Stimulated activated CD4-positive, alpha-beta T cell treated with anti-CD3 and anti-CD28 coated beads, Interleukin-1b, Interleukin-23, amount 100 ng/mL, for 48 hours (primary cell): ENCODE measurements around the gene RAMAC.
"Not testable (repeated sequence)": the region's sequence is repeated elsewhere in the genome, so short reads cannot be mapped to it uniquely, and the experiment has no call there.

Experiments
- DNase-seq: peaks from one replicate; pipeline ENCODE4 v3.0.0-alpha.2; 2020

The RAMAC gene

DNA sequence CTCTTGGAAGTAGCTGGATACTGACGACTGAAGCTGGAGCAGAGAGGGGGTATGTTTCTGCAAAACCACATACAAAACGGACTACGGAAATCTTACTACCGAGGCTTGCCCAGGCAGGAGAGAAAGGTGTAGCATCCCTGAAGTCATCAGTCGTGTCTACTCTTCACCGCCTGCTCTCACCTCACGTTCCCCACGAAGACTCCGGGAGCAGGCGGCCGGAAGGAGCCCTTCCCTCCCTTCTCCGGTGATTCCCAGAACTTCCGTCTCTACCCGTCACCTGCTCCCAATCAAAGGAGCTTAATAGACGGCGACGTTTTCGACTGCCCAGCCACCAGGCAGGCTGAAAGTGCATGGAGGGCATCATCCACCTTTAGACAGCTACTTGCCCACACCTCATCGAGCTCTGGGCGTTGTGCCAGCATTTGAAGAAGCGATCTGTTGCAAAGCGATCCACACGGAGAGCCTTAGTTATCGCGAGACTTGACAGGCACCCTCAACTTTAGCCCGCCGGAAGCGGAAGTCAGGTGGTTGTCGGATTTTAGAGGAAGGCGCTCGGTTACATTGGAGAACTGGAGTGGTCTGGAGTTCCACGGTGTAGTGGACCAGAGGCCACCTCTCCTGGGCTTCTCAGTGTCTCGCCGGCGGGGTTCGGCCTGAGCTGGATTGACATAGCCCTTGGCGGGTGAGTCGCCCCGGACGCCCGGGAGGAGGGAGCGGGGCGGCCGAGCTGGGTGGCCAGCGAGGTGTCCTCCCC lies at the start of gene RAMAC:
Gene RAMAC (plus strand): TSS at position 523 of the 754 bp plus-strand sequence. CDS start 2,809 bp downstream, outside the sequence.
- peak; percentile 93 for DNase-seq

DNA sequence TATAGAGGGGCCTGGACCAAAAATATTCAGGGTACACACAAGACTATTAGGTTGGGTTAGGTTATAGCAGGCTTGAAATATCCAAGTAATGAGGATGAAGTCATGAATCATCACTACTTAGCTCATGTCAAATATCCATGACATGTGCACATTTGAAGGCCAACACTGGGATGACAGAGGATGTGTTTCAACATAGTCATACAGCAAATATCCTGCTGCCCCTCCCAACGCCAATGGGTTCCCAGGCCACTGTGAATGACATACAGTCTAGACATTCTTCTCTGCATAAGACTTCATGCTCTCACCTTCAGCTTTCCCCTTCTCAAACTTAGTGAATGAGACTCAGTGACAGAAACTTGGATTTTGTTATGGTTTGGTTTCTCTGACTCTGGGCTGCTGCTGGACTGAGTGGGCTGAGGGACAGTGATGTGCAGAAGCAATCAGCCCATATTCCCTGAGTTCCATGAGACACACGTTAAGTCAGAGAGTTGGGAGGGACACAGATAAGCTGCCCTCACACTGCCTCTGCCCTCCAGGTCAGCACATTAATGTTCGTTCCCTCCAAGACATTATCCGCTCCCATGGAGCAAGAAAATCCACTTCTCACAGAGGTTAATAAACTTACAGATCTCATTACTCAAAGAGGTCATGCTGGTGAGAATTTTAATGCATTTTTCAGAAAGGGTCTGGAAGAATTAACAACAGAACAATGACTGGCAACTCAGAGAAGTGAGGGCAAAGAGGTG lies 48.9 kb upstream of the RAMAC start:
- DNase-seq: no peak

GRCh38 chr15:82937712-82938058 lies 48.3 kb upstream of the RAMAC start:
- no peak for DNase-seq

- not testable (repeated sequence) for DNase-seq
These were observed 46.3 kb upstream of the RAMAC start for GRCh38 chr15:82939678-82940077.

DNA sequence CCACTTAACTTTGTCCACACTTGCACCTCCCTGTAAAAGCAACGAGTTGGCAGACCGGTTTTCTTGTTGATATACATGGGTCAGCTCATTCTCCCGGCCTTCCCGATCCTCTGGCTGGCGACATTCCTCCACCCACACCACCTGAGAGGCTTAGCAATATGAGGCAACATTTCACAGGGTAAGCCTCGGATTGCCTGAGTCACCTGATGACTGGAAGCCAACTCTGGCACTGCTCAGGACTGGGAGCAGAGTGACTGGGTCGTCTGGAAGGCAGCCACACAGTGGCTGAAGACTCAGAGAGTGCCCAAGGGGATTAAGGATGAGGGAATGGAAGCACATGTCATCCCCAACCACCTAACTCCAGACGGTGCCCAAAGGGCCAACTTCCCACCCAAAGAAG lies 43.3 kb upstream of the RAMAC start:
- DNase-seq: no peak

DNA sequence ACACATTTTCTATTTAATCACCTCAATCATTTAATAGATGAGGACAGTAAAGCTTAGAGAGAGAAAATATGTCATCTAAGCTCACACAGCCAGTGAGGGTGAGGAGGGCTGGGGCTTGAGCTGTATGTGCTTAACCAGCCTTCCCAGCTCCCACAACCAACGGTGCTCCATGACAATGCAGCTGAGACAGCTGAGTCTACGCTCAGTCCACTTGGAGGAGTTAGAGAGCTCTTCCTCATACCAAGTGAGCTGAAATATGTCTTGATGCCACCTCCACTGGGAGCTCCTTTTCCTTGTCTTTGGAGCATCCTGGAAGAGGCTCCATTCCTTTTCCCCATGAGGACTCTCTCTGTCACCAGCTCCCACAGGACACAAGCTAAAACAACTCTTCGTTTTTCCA lies 42.8 kb upstream of the RAMAC start:
- DNase-seq: no peak

DNA sequence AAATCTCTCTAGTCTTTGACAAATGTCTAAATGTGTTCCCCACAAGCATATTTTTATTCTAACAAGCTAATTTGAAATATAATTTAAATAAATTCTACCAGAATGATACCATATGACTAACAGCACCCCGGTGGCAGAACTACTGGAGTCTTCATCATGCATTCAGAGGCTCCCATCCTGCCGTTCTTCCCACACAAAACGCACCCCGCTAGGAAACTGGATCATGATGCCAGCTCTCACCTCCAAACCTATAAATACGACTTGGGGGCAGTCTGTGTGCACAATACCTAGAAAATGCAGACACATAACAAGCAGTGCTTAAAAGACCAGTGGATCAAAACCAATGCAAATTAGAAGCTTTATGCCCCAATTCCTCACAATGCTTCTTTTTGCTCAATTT lies 42.0 kb upstream of the RAMAC start:
- DNase-seq: no peak

DNA sequence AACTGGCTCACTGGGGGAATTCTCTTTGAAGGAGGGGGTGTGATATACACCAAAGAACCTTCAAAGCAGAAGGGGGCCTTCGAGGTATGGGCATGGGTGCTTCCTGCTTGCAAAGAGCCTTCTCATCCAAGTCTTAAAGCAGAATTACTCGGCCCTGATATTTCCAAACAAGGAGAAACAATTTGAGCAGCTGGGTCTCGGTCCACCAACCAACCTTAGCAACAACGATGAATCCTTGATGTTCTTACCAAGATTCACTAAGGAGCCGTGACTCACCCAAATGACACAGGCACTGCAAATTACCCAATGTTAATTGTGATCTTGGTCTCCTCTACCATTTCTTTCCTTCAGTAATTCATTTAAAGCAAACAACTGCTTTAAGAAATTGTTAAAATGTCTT lies 41.2 kb upstream of the RAMAC start:
- DNase-seq: no peak

GRCh38 chr15:82945326-82945725 lies 40.7 kb upstream of the RAMAC start:
- no peak for DNase-seq

DNA sequence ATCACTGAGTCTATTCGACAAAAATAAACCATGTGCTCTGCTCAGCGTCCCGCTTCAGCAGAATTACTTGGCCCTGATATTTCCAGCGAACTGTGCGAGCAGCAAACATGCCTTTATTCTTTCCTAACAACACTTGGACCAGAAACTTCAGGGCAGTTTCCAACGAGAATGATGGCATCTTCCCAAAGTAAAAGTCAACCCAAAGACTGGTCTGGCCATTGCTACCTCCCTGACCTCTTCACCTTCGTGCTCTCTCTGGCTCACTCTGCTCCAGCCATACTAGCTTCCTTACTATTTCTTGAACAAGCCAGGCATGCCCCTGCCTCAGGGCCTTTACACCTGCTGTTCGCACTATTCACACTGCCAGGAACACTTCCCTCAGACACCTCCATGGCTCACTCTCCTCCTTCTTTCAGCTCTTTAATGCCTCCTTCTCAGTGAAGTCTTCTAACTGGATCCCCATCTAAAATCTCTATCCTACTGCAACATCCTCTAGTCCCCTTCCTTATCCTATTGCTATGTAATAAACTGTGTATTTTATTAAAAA lies 39.8 kb upstream of the RAMAC start:
- no peak for DNase-seq

- DNase-seq: no peak
These were observed 35.7 kb upstream of the RAMAC start for GRCh38 chr15:82950295-82950694.

- no peak for DNase-seq
These were observed 35.2 kb upstream of the RAMAC start for GRCh38 chr15:82950746-82951370.

- no peak for DNase-seq
These were observed 34.4 kb upstream of the RAMAC start for GRCh38 chr15:82951472-82952157.

DNA sequence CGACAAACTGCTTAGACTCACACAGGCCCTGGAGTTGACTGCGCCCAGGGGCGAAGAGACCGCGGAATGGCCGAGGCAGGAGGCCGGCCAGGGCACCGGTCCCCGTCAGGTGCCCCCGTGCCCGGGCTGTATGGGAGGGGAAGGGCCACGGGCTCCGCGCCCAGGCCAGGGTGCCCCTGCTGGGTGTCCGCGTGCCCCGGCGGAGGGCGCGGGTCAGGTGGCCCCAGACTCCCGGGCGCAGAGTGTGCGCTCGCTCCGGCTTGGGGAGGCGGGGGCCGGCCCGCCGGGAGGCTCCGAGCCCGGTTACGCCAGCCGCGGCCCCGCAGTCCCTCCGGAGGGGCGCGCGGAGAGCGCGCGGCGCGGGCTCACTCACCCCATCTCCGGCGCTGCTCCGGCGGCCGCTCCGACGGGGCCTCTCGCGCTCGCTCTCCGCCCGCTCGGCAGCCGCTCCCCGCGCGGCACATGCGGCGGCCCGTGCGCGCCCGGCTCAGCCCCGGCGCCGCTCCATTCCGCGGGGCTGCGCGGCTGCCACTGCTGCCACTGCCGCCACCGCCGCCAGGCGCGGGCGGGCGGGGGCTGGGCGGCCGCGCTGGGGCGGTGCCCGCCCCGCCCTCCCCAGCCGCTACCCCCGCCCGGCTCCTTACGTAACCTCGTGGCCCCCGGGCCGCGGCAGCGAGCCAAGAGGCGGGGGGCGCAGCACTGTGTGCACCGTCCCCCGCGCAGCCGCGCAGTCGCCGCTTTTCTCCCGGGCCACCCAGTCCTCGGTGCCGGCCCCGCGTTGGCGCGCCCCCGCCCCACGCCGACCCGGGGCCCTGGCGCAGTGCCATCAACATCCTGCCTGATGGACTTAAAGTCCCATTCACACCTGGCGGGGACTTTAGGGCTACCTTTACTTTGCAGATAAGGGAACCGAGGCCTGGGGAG lies 33.6 kb upstream of the RAMAC start, which contains the start of gene HOMER2:
Gene HOMER2 (minus strand): TSS at position 563 of the 924 bp plus-strand sequence. CDS start 185 bp downstream, at position 378.
- no peak for DNase-seq

GRCh38 chr15:82958638-82959037 lies 27.4 kb upstream of the RAMAC start:
- DNase-seq: no peak

DNA sequence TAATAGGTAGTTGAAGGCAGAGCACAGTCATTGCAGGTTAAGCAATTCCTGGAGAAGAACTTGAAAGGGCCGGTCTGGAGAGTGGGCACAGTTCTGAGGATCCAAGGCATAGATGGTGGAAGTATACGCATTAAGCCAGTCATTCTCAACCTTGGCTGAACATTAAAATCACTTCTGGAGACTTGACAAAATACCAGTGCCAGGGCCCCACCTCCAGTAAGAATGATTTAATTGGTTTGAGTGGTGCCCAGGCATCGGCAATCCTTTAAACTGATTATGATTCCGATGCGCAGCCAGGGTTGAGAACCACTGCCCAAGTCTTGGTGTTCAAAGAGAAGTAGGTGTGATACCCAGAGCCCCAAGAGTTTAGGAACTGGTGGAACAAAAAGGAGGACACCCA lies 26.6 kb upstream of the RAMAC start:
- no peak for DNase-seq

DNA sequence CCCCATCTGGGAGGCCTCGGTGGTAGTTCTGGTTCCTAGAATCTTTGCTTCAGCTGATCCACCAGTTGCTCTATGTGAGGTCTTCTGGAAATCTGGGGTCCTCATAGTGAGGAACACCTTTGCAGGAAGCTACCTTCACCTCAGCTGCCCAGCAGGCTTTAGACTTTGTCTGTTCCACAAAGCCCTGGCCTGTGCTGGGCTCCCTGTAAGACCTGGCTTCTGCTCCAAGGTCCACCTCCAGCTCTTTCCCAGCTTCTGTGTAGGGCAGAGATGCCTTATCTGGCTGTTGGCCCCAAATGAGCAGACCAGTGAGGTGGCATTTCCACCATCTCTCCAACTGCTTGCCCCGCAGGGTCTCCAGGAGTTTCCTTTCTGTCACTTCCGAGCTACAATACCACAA lies 25.2 kb upstream of the RAMAC start:
- DNase-seq: no peak

GRCh38 chr15:82963471-82964341 lies 22.3 kb upstream of the RAMAC start:
- no peak for DNase-seq

DNA sequence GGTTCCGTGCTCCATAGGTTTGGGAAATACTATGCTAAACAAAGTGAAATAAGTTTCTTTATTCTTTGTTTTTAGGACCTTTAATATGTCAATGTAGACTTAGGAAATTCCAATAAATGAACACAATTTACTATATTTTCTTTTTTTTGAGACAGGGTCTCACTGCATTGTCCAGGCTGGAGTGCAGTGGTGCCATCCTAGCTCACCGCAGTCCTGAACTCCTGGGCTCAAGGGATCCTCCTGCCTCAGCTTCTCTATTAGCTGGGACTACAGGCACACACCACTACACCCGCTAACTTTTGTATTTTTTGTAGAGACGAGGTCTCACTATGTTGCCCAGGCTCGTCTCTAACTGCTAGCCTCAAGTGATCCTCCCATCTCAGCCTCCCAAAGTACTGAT lies 21.1 kb upstream of the RAMAC start:
- DNase-seq: no peak

GRCh38 chr15:82966671-82967071 lies 19.3 kb upstream of the RAMAC start:
- DNase-seq: no peak

DNA sequence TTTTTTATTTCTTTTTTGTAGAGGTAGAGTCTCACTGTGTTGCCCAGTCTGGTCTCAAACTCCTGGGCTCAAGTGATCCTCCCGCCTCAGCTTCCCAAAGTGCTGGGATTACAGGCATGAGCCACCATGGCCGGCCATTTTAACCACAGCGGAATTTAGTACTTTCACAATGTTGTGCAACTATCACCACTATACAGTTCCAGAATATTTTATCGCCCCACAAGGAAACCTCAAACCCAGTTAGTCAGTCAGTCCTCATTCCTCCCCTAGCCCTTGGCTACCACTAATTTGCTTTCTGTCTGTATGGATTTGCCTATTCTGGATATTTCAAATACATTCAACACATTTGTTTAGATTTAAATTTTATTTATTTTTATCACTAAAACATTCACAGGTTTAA lies 17.9 kb upstream of the RAMAC start:
- no peak for DNase-seq
